H1 (cell line): ENCODE data around the gene MYO16. TPM values are rescaled to one million over a fixed set of nuclear protein-coding genes. Genes with fewer than 3 reads are reported as not detected.

ENCODE experiments used
- CTCF ChIA-PET: fragments of 300-600 bp; sonication (Branson Sonifier 250); formaldehyde crosslinking; loops from one replicate; lab custom pipeline; 2021; ENCODE audit not compliant: partially characterized antibody; lab: Charles Lee
- POLR2A ChIA-PET: fragments of 300-600 bp; sonication (Branson Sonifier 250); formaldehyde crosslinking; loops from one replicate; lab custom pipeline; 2021; ENCODE audit warnings: inconsistent platforms; ENCODE audit not compliant: partially characterized antibody; lab: Charles Lee
- DNase-seq, 2 experiments: peaks; one replicate each; pipeline versions ENCODE4 v3.0.0 to v3.0.0-alpha.2; 2010 to 2022; ENCODE audit warnings: low spot score in 2 of 2, low read depth in 1 of 2, mixed read lengths in 1 of 2
- FAIRE-seq: peaks from 2 replicates; lab custom pipeline; 2011; peaks lifted over from hg19 to GRCh38; lab: Jason Lieb, UNC
- H2AFZ ChIP-seq: 2 replicates; pipeline ENCODE4 v1.8.1; 2012; ENCODE audit warnings: low read length, inconsistent platforms
- H2AK5ac ChIP-seq: 2 replicates; pipeline ENCODE4 v1.6.1; 2013; ENCODE audit warnings: low read depth, low read length
- H2BK120ac ChIP-seq: replicated peaks from 2 replicates; pipeline ENCODE3; 2013; ENCODE audit warnings: low read depth, low read length, inconsistent platforms
- H2BK12ac ChIP-seq: 2 replicates; pipeline ENCODE4 v1.6.1; 2013; ENCODE audit warnings: low read depth, low read length
- H2BK15ac ChIP-seq: 2 replicates; pipeline ENCODE4 v1.6.1; 2013; ENCODE audit warnings: low read length
- H2BK20ac ChIP-seq: 2 replicates; pipeline ENCODE4 v1.6.1; 2013; ENCODE audit warnings: low read length
- H2BK5ac ChIP-seq: 2 replicates; pipeline ENCODE4 v1.6.1; 2013; ENCODE audit warnings: low read depth, low read length
- H3K14ac ChIP-seq: 2 replicates; pipeline ENCODE4 v1.6.1; 2013; ENCODE audit warnings: inconsistent platforms; ENCODE audit not compliant: insufficient read length
- H3K18ac ChIP-seq: 2 replicates; pipeline ENCODE4 v1.6.1; 2013; ENCODE audit warnings: low read length; ENCODE audit errors: extremely low read depth
- H3K23ac ChIP-seq: 2 replicates; pipeline ENCODE4 v1.6.1; 2013; ENCODE audit warnings: inconsistent platforms; ENCODE audit not compliant: insufficient read length
- H3K23me2 ChIP-seq: 2 replicates; pipeline ENCODE4 v1.6.1; 2013; ENCODE audit warnings: low read depth, low read length
- H3K27ac ChIP-seq: 2 replicates; pipeline ENCODE4 v1.6.1; 2011; ENCODE audit warnings: low read depth, low read length, inconsistent platforms
- H3K27me3 ChIP-seq, 4 experiments: replicated peaks in 1 of 4; 1 replicate in 1 of 4; 2 replicates in 3 of 4; pipeline versions ENCODE4 v1.6.1 to v1.8.1; 2011 to 2013; ENCODE audit warnings: low read length in 3 of 4, mild to moderate bottlenecking in 3 of 4, inconsistent platforms in 2 of 4, mixed read lengths in 2 of 4, moderate library complexity in 1 of 4; ENCODE audit not compliant: control insufficient read depth in 3 of 4, insufficient read depth in 3 of 4; ENCODE audit errors: extremely low read depth in 1 of 4
- H3K36me3 ChIP-seq, 4 experiments: 2 replicates each; pipeline versions ENCODE4 v1.6.1 to v1.8.1; 2011 to 2013; ENCODE audit warnings: mild to moderate bottlenecking in 4 of 4, low read length in 3 of 4, moderate library complexity in 2 of 4, control low read depth in 1 of 4, inconsistent platforms in 1 of 4; ENCODE audit not compliant: insufficient read depth in 4 of 4, control insufficient read depth in 2 of 4
- H3K4ac ChIP-seq: replicated peaks from 2 replicates; pipeline ENCODE3; 2013; ENCODE audit warnings: low read length, low read depth, mixed read lengths, inconsistent platforms; ENCODE audit not compliant: insufficient read length
- H3K4me1 ChIP-seq, 4 experiments: replicated peaks in 1 of 4; 1 replicate in 1 of 4; 2 replicates in 3 of 4; pipeline versions ENCODE4 v1.6.1 to v1.8.1; 2011 to 2013; ENCODE audit warnings: low read length in 3 of 4, inconsistent platforms in 2 of 4, mixed read lengths in 1 of 4; ENCODE audit not compliant: insufficient read depth in 4 of 4, control insufficient read depth in 3 of 4
- H3K4me2 ChIP-seq, 2 experiments: 2 replicates each; pipeline versions ENCODE4 v1.6.1 to v1.8.1; 2011 to 2013; ENCODE audit warnings: low read depth in 2 of 2, low read length in 2 of 2, control low read depth in 1 of 2, inconsistent platforms in 1 of 2, mild to moderate bottlenecking in 1 of 2; ENCODE audit not compliant: insufficient read depth in 1 of 2
- H3K4me3 ChIP-seq, 4 experiments: fragments of 200-600, 300-600 bp in 1 of 4; sonication (generic), shearing (Covaris generic), sonication (Bioruptor Twin) in 1 of 4; 2 replicates each; pipeline versions ENCODE4 v1.5.1 to v1.8.1; 2011 to 2016; ENCODE audit warnings: low read length in 4 of 4, low read depth in 3 of 4, control low read depth in 2 of 4, inconsistent platforms in 2 of 4, mild to moderate bottlenecking in 2 of 4, mixed read lengths in 1 of 4, moderate library complexity in 1 of 4; ENCODE audit not compliant: insufficient read depth in 2 of 4; ENCODE audit errors: extremely low read depth in 1 of 4
- H3K56ac ChIP-seq: replicated peaks from 2 replicates; pipeline ENCODE3; 2013; ENCODE audit warnings: low read depth, mild to moderate bottlenecking, mixed read lengths, low read length, inconsistent platforms; ENCODE audit not compliant: insufficient read length
- H3K79me1 ChIP-seq: 2 replicates; pipeline ENCODE4 v1.6.1; 2013; ENCODE audit warnings: low read depth, low read length, control low read depth
- H3K79me2 ChIP-seq, 2 experiments: 2 replicates each; pipeline versions ENCODE4 v1.6.1 to v1.8.1; 2012 to 2013; ENCODE audit warnings: low read length in 2 of 2, mild to moderate bottlenecking in 2 of 2, inconsistent platforms in 1 of 2; ENCODE audit not compliant: insufficient read depth in 2 of 2, control insufficient read depth in 1 of 2
- H3K9ac ChIP-seq, 4 experiments: replicated peaks in 1 of 4; 1 replicate in 1 of 4; 2 replicates in 3 of 4; pipeline versions ENCODE4 v1.6.1 to v1.8.1; 2011 to 2013; ENCODE audit warnings: low read depth in 3 of 4, low read length in 3 of 4, control low read depth in 2 of 4, mild to moderate bottlenecking in 2 of 4, moderate library complexity in 2 of 4, inconsistent platforms in 1 of 4; ENCODE audit errors: extremely low read depth in 1 of 4
- H3K9me3 ChIP-seq, 2 experiments: 2 replicates each; pipeline versions ENCODE4 v1.6.1 to v1.8.1; 2012 to 2013; ENCODE audit warnings: mild to moderate bottlenecking in 2 of 2, moderate library complexity in 2 of 2, control low read depth in 1 of 2, inconsistent platforms in 1 of 2, low read depth in 1 of 2, low read length in 1 of 2, mixed read lengths in 1 of 2; ENCODE audit not compliant: insufficient read depth in 2 of 2
- H4K20me1 ChIP-seq, 2 experiments: replicated peaks in 1 of 2; 2 replicates each; pipeline versions ENCODE3 to v1.8.1; 2011 to 2013; ENCODE audit warnings: inconsistent platforms in 2 of 2, low read length in 2 of 2, mild to moderate bottlenecking in 1 of 2; ENCODE audit not compliant: insufficient read depth in 2 of 2, control insufficient read depth in 1 of 2
- H4K5ac ChIP-seq: 2 replicates; pipeline ENCODE4 v1.6.1; 2013; ENCODE audit warnings: low read length, low read depth, mixed read lengths, inconsistent platforms; ENCODE audit not compliant: insufficient read length
- H4K8ac ChIP-seq: 2 replicates; pipeline ENCODE4 v1.8.0; 2013; ENCODE audit warnings: mild to moderate bottlenecking, moderate library complexity, low read length, inconsistent platforms; ENCODE audit not compliant: insufficient read depth; ENCODE audit errors: extremely low read depth
- H4K91ac ChIP-seq: replicated peaks from 2 replicates; pipeline ENCODE3; 2013; ENCODE audit warnings: low read length, mixed read lengths, inconsistent platforms; ENCODE audit not compliant: insufficient read length
- CTCF ChIP-seq, 3 experiments: IDR thresholded peaks; 1 replicate in 2 of 3; 2 replicates in 1 of 3; pipeline versions ENCODE4 v1.5.1 to v1.6.1; 2011; ENCODE audit warnings: low read length in 3 of 3, mild to moderate bottlenecking in 3 of 3, inconsistent platforms in 2 of 3, low read depth in 1 of 3, moderate library complexity in 1 of 3; ENCODE audit not compliant: insufficient read depth in 1 of 3; ENCODE audit errors: control extremely low read depth in 1 of 3
- JUND ChIP-seq: IDR thresholded peaks from 2 replicates; pipeline ENCODE4 v1.6.1; 2011; ENCODE audit warnings: mild to moderate bottlenecking, improper control_type of control experiment, low read length
- POLR2AphosphoS5 ChIP-seq: IDR thresholded peaks from 2 replicates; pipeline ENCODE4 v1.6.1; 2011; ENCODE audit warnings: low read depth, low read length
- RAD21 ChIP-seq, 2 experiments: IDR thresholded peaks in 1 of 2; conservative IDR thresholded peaks in 1 of 2; 2 replicates each; pipeline ENCODE4 v1.6.1; 2011; ENCODE audit warnings: low read depth in 2 of 2, low read length in 2 of 2, improper control_type of control experiment in 1 of 2, inconsistent platforms in 1 of 2, mild to moderate bottlenecking in 1 of 2, moderate library complexity in 1 of 2
- RBBP5 ChIP-seq: IDR thresholded peaks from 2 replicates; pipeline ENCODE4 v1.7.1; 2012; ENCODE audit warnings: low read depth, mild to moderate bottlenecking, inconsistent platforms, low read length, moderate library complexity, borderline replicate concordance
- USF2 ChIP-seq: IDR thresholded peaks from 2 replicates; pipeline ENCODE4 v1.6.1; 2011; ENCODE audit warnings: low read length, improper control_type of control experiment
- WGBS, 2 experiments: shearing (Covaris generic) in 1 of 2; methylation state at CpG; one replicate each; pipeline versions ENCODE4 v1.1.6 to v1.1.7; 2013 to 2015; ENCODE audit warnings: low lambda C conversion rate in 2 of 2, mixed read lengths in 2 of 2, inconsistent platforms in 1 of 2, low coverage in 1 of 2, missing lambda C conversion rate in 1 of 2; ENCODE audit not compliant: insufficient replicate concordance in 2 of 2, insufficient coverage in 1 of 2, insufficient read length in 1 of 2; ENCODE audit errors: extremely low coverage in 1 of 2, missing lambda C conversion rate in 1 of 2; 5-methylcytosine and 5-hydroxymethylcytosine counted together
- polyA plus RNA-seq, 7 experiments: library from polyadenylated mRNA; depleted of rRNA in 3 of 7; stranded (reverse) in 5 of 7; unstranded in 2 of 7; fragments of >200 nt in 5 of 7; fragments of 200-250 nt in 2 of 7; gene quantifications; 1 replicate in 5 of 7; 2 replicates in 1 of 7; 4 replicates in 1 of 7; pipeline versions ENCODE4 v1.2.1 to v1.2.3, GENCODE V29; 2011 to 2013; ENCODE audit warnings: missing spikeins in 2 of 7, mixed read lengths in 2 of 7
- total RNA-seq: library from RNA; stranded (reverse); fragmentation: NEBNext Ultra II Directional; extraction: Animal tissue kit (Norgen Biotek cat#: 25700); gene quantifications from 2 replicates; pipeline ENCODE4 v1.2.1, GENCODE V29; 2021

MYO16 gene
- total and polyA plus RNA-seq, 2 of the 8 experiments (the other 6 are each of a cell fraction or from before 2014, with no cell fraction given): 0.02 to 0.22 TPM

- Histone ChIP-seq H2BK120ac (no peak overlapping the region), H2BK20ac (no peak overlapping the region), H3K23ac (no peak overlapping the region), H3K4ac (no peak overlapping the region), H2BK12ac (no peak overlapping the region), H3K27ac (no peak overlapping the region), H3K4me3 (no peak overlapping the region), H2BK5ac (no peak overlapping the region), H3K27me3 (no peaks in the 10 kb centered on the region), H3K9me3 (peaks cover 2 to 3% of the 10 kb centered on the region in 2 experiments; a peak in 1 of 4 replicates), H4K8ac (no peak overlapping the region), H2AFZ (no peak overlapping the region), H4K91ac (no peak overlapping the region), H3K23me2 (no peaks in the 10 kb centered on the region; the same call in 1 of the 2 replicates), H3K36me3 (no peaks in the 10 kb centered on the region), H3K4me2 (no peak overlapping the region), H3K56ac (no peak overlapping the region), H3K79me2 (no peaks in the 10 kb centered on the region), H3K14ac (no peak overlapping the region), H3K9ac (no peak overlapping the region), H2BK15ac (no peak overlapping the region), H3K79me1 (no peaks in the 10 kb centered on the region), H2AK5ac (no peak overlapping the region), H3K18ac (no peak overlapping the region), H4K20me1 (peaks cover 0 to 2% of the 10 kb centered on the region in 2 experiments), H3K4me1 (no peaks in the 10 kb centered on the region), H4K5ac (no peak overlapping the region)
- DNase-seq (no peak), FAIRE-seq (no peak)
- TF ChIP-seq RBBP5 (no peak), POLR2AphosphoS5 (no peak), JUND (no peak), RAD21 (IDR thresholded peaks at IDR 0.05 in 1 of 2, conservative IDR thresholded peaks at IDR 0.05 in 1 of 2; ENCODE audit: low read depth in 2 of 2, low read length in 2 of 2) (peak; percentile 47 to 54), CTCF (IDR thresholded peaks at IDR 0.05; ENCODE audit: control extremely low read depth in 1 of 3, insufficient read depth in 1 of 3, low read depth in 1 of 3, low read length in 3 of 3) (peak in 2 of 3 experiments; percentile 12 to 29; a peak in 2 of 4 replicates), USF2 (no peak)
- POLR2A ChIA-PET: no interaction called here
- CTCF ChIA-PET: interaction anchor here (0.6 to 4.8 kb wide), 45 partner anchors 9 to 694 kb away, joined by 3 to 28 read pairs (median 4); no protein-coding TSS in a partner anchor
- WGBS, 2 experiments: 44% methylated on average over 5 of the region's 5 CpGs; no CpG with 5 or more reads in 1 of the 2 experiments
Observed at GRCh38 chr13:108895220-108895704, 265.9 kb downstream of the MYO16 start.
